Testis (tissue), 2 donors: ENCODE measurements around the gene APOLD1.

Experiments used
- CTCF ChIP-seq, 3 experiments: fragments of 450-650 bp in 2 of 3; fragments of 200-600 bp in 1 of 3; sonication (generic) in 1 of 3; IDR thresholded peaks; one replicate each; pipeline ENCODE4 v1.5.1; 2016 to 2019; ENCODE audit warnings: antibody characterized with exemption in 3 of 3, mild to moderate bottlenecking in 2 of 3, moderate library complexity in 1 of 3
- POLR2A ChIP-seq: fragments of 450-650 bp; IDR thresholded peaks from one replicate; pipeline ENCODE4 v1.6.1; 2017; ENCODE audit warnings: antibody characterized with exemption, mild to moderate bottlenecking, moderate library complexity

- no peak for TF ChIP-seq CTCF (IDR thresholded peaks at IDR 0.05)
- TF ChIP-seq POLR2A = no peak
Observed at GRCh38 chr12:12741660-12742059, 43.8 kb upstream of the APOLD1 start.
